Measurements from ENCODE around the gene PCLO. TPM values are rescaled to one million over a fixed set of nuclear protein-coding genes. Genes with fewer than 3 reads are reported as not detected.
"Not testable (repeated sequence)": the region's sequence is repeated elsewhere in the genome, so short reads cannot be mapped to it uniquely, and the experiment has no call there.

Gene PCLO
- total RNA-seq, 1 experiment from 2014 or later = 1.3 TPM

DNA sequence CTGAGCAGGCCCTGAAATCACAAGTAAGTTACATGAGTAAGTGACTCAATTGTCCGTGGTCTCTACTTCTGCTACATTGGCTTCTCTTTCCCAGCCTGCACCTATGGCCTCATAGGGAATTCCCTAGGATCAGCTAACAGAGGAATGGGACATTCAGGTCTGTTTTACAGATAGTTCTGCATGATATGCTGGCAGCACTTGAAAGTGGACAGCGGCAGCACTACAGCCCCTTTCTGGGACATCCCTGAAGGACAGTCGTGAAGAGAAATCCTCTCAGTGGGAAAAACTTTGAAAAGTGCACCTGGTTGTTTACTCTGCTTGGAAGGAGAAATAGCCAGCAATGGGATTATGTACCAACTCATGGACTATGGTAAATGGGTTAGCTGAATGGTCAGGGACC lies 426.1 kb downstream of the PCLO start:
- no peak for DNase-seq (ENCODE audit: low read depth)

DNA sequence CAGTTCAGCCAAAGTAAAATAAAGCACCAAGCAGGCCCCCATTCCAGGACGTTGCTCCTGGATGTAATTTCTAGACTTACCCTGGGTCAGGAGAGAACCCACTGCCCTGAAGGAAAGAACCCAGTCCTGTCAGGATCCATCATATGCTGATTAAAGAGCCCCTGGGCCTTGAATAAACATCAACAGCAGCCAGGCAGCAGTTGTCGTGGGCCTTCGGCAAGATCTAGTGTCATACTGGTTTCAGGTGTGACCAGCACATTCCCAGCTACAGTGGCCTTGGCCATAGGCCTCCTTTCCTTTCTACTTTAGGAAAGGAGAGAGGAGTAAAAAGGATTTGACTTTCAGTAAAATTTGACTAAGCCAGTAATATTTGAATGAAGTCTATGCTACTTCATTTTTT lies 430.0 kb downstream of the PCLO start:
- DNase-seq (ENCODE audit: low read depth) = no peak

DNA sequence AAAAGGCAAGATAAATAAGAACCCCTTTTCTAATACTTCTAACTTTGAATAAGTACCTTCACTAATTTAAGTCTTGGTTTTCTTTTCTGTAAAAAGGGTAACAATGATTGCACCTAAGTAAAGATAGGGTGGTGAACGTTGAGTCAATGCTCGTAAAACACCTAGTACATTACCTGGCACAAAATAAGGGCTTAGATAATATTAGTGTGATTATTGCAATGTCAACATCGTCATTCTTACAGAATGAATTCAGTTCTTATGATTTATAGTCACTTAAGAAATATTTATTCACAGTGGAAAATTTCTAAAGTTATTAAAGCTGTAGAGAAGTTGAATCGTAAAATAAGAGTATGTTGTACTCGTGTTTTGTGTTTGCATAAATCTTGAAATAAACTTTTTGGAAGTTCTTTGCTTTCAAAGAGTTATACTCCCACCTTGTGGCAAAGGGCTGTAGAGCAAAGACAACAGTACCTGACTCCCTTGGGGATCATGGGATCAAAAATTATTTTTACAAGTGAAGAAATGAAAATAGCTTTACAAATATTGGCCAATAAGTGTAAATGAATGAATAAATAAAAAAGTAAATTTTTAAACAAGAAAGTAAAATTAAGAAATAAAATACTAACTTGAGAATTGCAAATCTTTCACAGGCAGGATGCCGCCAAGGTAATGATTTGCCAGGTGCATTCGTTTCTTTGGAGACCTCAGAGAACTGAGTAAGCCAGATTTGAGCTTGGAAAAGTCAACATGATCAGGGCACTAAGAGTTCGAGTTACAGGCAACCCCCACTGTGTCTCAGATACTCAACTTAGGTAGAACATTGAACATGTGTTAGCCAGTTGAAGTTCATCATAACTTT lies 433.3 kb downstream of the PCLO start:
- DNase-seq (ENCODE audit: low read depth) = peak; percentile 15

DNA sequence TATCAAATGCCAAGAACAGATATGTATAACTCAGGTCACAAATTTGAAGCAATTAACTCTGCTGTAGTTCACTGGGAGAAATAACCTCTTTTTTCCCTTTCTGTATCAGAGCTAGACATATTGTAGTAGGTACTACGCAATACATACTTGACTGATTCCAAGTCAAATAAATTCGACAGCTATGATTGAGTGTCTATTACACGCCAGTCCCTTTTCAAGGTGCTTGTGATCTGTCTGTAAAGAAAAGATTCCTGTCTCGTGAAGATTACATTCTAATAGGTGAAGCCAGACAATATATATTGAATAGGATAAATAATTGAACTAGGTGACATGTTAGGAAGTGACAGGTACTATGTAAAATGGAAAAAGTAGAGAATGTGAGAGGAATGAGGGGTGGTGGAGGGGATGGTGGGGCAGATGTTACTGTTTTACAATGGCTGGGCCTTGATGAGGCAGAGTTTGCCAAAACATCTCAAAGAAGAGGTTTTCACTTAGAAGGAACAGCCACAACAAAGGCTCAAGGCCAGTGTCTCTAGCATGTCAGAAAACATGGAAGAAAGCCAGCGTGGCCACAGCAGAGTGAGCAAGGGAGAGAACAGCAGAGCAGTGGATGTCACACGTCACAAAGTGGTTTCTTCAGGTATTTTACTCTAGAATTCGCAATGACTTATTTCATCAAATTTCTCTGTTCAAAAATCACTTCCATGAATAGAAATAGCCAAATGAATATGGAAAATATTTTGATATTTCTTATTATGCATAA lies 436.5 kb downstream of the PCLO start:
- DNase-seq (ENCODE audit: low read depth) = no peak

DNA sequence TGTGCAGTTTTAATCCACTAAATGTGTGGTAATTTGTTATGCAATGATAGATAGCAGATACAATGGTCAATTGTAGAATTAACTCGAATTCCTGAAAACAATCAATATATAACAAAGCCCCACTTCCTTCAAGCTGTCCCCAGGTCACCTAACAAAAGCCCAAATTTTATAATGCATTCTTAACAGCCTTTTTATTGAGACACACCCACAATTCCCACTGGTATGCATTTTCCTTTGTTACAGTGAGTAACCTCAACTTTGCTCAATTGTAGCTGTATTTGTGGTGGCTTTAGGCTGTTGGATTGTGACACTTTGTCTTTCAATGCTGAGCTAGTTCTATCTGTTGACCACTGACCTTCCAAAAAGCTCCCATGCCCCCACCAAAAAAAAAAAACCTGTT lies 439.3 kb downstream of the PCLO start:
- DNase-seq (ENCODE audit: low read depth) = no peak

DNA sequence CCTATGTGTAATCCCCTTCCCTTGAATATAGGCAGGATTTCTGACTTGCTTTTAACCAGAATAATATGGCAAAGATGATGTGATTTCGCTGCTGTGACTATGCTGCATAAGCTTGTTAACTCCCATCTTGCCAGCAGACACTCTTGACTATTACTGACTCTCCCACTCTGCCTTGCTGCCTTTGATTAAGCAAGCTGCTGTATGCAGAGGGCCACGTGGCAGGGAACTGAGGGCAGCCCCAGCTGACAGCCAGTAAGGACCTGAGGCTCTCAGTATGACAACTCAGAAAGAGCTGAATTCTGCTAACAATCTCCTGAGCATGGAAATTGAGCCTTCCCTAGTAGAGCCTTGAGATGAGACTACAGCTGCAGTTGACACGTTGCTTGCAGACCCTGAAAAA lies 439.7 kb downstream of the PCLO start:
- DNase-seq (ENCODE audit: low read depth) = no peak

DNA sequence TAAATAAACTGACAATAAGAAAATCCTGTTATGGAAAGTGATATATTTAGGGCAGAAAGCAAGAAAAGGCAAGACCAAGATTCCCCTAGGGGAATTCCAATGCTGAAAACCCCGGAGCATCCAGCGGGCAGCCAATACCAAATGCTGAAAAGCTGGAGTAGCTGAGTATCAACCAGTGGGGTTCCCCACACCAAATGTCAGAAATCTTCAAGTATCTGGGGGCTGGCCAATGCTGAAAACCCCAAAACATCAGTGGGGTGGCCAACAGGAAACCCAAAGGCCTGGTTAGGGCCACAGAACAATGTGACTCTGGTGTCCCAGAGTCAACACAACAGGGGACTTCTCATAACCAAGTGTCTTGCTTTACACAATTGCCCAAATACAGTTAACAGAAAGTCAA lies 447.3 kb downstream of the PCLO start:
- no peak for DNase-seq (ENCODE audit: low read depth)

DNA sequence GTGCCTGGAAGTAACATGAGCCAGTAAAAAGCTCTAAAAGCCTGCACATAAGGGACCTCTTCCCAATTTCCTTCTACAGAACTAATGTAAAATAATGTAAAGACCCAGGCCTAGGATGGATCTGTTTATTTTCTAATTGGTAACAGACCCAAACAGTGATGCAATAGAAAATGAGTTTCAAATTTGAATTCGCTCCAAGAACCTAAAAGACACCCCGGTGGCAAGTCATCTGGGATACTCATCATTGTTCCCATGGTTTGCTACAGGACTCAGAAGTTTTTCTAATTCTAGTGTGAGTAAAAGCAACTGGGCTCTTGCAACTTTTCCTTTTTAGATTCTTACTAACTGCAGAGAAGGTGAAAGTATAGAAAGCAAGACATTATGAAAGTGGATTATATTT lies 447.8 kb downstream of the PCLO start:
- no peak for DNase-seq (ENCODE audit: low read depth)

DNA sequence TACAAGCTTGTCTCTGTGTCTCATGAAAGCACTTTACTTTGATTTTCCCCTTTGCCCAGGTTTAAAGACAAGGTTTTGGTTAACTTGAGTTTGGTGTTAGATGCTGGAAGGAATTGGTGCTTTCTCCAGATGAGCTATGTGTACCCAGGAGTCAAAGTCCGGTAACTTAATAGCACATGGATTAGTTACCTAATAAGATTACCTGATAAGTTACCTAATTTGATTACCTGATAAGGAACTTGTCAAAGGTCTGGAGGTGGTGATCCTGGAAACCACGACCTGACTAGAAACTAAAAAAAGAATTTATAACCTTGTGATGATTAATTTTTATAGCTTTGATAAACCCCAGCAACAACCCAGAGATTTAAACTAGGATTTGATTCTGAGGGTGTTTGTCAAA lies 449.2 kb downstream of the PCLO start:
- DNase-seq (ENCODE audit: low read depth) = no peak

DNA sequence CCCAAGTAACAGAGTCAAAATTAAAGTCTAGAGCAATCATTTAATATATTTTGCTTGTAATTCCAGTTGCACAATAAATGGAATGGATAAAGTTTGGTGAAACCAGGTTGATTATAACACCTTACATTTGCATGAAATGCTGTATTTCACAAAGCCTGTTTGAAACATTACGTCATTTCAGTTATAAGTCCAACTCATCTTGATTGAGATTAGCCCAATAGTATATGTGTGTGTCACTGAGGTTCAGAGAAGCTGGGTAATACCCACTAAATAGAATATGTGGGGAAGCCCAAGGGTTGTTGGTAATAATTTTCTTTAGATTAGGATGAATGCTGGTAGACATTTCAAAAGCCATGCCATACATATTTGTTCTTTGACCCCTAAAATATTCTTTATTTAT lies 456.3 kb downstream of the PCLO start:
- DNase-seq (ENCODE audit: low read depth) = not testable (repeated sequence)

DNA sequence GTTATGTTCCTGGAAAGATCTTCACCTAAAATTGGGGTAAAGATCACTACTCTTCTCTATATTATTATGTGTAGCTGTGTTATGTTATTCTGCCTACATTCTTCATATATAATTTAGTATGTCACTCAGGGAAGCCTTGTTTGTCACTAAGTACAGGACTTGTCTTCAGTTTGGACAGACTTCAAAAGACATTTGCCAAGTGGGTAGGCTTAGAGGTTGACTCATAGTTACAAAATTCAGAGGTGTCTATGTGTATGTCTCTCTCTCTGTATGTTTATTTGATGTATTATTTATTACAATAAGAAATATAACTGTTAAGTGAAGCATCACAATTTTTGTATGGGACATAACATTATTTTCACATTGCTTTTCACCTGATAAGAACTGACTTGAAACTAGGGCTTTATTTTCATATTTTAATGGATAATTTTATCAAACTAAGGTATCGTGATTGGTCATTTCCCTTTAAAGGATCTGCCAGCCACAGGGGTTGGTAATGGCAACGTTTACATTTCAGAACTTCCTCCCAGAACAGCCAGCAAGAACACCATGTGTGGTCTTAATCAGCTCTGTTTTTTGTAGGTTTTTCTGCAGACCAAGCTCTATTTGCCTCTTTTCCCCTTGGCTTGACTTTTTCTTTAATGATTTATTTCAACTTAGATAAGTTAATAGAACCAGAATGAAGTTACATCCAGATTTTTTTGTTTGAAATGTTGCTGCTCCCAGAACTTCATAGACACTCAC lies 457.0 kb downstream of the PCLO start:
- no peak for DNase-seq (ENCODE audit: low read depth)

DNA sequence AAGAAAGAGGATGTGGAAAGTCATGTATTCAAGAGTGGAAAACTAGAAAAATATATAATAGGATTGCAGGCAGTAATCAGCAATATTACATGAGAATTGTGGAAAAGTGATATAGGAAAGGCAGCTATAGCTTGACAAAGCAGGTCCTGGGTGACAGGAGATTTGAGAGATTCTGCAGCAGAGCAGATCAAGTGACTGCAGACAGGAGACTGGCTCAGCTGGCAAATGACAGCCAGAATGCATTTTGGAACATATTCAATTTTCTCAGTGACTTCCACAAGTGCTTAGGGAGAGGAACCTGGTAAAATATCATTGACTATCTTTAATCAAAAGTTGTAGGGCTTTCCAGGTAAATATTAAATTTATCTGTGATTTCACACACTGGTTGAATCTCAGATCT lies 458.6 kb downstream of the PCLO start:
- DNase-seq (ENCODE audit: low read depth) = no peak

Measured in RPMI7951 (cell line).